Measurements from ENCODE around the gene TSPAN6.

The TSPAN6 gene

GRCh38 chrX:100647739-100648138, 11.1 kb upstream of the TSPAN6 start:
- DNase-seq (ENCODE audit: low spot score): no peak

DNA sequence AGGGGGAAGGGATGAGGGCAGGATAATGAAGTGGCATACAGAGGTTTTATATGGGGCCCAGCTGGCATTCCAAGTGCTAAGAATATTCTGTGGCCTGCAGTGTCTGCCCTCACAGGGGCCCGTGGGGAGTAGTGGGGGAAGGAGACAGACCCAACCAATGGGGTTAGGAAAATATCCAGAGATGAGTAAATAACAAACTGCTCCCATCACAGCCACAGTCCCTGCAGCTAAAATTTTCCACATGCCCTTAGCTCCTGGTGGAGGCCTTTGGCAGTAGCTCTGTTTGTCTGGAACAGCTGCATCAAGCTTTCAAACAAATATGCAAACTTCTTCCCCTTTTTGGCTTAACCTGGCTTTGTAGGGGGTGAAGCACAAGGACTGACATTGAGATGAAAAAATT, 10.5 kb upstream of the TSPAN6 start:
- no peak for DNase-seq (ENCODE audit: low spot score)

DNA sequence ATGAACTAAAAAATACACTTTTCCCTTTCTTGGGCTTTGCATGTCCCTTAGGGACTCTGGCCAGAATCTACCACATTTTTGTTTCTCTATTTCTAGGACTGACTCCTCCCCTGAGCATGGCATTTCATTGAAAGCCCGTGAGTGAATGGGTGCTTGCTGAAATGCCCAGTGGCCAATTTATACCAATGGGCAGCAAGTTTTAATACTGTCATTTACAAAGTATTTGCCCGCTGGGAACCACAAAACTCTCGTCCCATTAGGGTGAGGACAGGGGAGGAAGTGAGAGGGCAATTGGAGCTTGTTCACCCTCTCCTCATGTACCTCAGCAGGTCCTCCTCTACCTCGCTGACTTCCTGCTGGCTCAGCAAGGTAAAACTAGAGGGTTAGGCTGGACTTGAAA, 8.5 kb upstream of the TSPAN6 start:
- no peak for DNase-seq (ENCODE audit: low spot score)

DNA sequence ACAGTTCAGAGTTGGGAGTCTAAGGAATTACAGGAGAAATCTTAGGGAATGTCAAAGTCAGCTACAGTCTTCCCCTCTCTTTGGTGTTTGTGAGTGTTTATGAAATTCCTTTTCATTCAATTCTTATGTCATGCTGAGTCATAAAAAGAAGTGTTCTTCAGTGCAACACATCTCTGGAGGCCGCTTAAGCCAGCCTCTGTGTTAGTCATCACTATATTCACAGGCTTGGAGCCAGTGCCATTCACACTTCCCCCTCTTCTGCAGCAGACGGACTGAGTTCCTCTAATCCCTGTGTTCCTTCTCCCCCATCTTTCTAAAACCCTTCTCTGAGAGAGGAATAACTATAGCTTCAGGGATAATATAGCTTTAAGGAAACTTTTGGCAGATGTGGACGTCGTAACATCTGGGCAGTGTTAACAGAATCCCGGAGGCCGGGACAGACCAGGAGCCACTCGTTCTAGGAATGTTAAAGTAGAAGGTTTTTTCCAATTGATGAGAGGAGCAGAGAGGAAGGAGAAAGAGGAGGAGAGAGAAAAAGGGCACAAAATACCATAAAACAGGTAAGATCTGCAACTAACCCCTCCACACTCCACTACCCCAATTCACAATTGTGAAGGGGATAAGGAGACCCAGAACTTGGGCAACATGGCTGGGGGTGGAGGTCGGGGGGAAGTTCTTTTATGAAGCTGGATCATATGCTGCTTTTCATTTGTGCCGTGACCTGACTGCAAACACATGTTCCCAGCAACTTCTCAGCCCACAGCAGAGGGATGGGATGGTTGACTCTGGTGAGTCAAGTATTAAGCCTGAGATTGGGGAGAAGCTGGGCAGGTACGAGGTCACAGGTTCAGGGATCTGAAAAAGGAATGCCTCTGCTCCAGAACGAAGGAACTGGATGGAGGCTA, 7.6 kb upstream of the TSPAN6 start, which contains the start of gene SRPX2:
Gene SRPX2, plus strand, starts transcription at position 244 of the 905 bp plus-strand sequence. CDS start 2,124 bp downstream, outside the sequence.
- peak; percentile 77 for DNase-seq (ENCODE audit: low spot score)

DNA sequence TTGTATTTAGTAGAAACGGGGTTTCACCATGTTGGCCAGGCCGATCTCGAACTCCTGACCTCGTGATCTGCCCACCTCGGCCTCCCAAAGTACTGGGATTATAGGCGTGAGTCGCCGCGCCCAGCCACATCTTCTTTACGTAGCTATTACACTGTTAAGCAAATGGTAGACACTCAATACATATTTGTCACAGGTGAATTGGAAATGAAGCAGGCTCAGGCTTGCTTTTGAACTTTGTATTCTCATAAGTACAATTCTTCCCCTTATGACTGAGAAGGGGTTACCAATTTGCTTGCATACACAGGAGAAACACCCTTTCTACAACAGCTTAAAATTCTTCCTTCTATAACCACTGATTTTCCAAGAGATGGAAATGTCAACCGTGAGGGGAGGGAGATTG, 6.6 kb upstream of the TSPAN6 start:
- no peak for DNase-seq (ENCODE audit: low spot score)

DNA sequence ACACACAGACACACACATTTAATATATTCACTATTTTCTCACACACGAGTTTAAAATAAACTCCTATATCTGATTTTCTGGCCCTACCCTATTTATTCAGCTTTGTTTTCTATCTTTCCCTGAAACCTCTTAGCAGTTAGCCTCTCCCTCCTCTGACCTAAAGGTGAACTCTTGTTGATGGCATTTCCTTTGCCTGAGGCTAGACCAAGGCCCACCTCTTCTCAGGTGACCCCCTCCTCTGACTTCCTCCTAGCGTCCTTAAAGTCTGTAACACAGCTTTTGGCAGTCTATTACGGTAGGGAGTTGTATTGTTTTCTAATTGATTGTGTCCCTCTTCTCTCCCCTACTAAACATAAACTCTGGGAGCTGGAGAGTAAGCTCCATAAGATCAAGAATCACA, 5.7 kb upstream of the TSPAN6 start:
- DNase-seq (ENCODE audit: low spot score): no peak

GRCh38 chrX:100635989-100636320, 651 bp downstream of the TSPAN6 start:
- DNase-seq (ENCODE audit: low spot score): no peak

DNA sequence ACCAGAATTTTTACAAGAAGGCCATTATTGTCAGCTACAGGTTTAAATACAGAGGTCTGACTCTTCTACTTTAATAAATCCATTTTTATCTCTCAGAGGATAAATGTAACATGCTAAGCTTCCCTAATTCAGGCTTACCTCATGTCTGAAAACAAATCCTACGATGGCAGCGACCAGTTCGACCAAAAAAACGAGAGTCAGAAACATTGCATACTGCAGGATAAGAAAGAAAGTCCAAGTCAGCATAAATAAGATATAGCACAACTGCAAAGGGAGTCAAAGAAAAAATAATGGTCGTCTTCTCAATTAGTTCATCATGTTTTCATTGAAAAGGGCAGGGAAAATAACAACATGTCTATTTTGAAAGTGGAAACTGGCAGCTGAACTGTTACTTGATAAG, 1.6 kb downstream of the TSPAN6 start:
- DNase-seq (ENCODE audit: low spot score): no peak

DNA sequence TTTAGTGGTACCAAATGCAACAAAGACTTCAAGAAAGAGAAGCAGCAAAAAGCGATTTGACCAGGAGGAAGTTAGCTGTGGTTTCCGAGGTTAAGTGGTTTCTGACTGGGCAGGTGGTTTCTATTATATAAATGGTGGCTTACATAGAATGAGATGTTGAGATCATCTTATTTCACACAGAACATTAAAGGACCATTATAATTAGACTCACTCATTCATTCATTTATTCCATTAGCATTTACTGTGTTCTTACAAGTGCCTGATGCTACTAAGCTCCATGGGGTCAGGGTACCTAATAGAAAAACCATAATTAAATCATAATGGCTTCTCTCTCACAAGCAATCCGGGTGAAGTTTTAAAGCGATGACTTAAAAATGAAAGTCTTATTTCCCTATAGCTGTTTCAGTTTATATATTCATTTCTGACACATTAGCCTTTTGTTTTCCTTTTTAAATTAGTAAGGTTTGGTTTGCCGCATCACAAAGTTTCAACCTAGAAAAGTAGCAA, 10.6 kb downstream of the TSPAN6 start:
- no peak for DNase-seq (ENCODE audit: low spot score)

DNA sequence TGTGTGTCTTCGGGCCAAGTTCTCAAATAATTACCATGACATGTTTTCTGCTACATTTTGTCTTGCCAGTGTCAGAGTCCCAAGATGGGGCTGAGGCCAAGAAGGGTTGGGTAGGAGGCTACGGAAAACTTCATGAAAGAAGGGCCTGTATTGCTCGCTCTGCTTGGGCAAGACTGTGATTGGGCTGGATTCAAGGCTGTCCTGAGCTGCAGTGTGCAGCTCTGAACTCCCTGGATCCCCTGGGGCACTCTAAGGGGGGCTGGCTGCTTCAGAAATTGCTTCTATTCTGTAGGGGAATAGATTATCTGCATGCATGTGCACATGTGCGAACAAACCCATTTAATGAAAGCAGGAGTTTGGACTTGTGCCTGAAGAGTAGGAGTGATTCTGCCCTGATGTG, 13.6 kb downstream of the TSPAN6 start:
- DNase-seq (ENCODE audit: low spot score): no peak

- DNase-seq (ENCODE audit: low spot score): peak; percentile 26
These were observed 21.6 kb downstream of the TSPAN6 start for GRCh38 chrX:100615005-100615404.

DNA sequence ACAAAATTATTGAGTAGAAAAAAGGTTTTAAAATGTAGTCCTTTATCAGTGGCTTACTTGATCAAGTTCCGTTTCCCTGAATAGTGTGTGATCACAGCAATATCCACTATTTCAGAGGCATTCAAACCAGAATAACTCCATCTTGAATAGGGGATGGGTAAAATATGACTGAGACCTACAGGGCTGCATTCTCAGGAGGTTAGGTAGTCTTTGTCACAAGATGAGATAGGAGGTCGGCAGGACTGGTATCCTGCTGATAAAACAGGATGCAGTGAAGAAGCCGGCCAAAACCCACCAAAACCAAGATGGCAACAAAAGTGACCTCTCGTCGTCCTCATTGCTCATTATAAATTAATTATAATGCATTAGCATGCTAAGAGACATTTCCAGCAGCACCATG, 24.7 kb downstream of the TSPAN6 start:
- no peak for DNase-seq (ENCODE audit: low spot score)

DNA sequence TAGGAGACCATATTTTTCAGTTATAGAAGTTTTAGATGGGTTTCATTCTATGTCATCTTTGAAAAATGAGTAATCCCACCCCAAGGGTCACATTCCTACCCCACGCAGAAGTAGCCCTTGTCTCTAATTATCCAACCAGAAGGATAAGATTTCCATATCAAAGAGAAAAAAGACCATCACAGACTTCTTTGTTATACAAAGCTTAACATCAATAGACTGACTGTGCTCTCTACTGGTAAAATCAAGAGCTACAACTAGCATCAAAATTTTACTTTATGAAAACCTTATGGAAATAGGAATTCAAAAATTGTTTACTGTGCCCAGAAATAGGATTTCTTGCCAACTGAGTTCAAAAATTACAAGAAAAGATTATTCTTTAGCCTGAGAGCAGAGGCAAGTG, 27.0 kb downstream of the TSPAN6 start:
- DNase-seq (ENCODE audit: low spot score): no peak

- DNase-seq (ENCODE audit: low spot score): no peak
These were observed 29.9 kb downstream of the TSPAN6 start for GRCh38 chrX:100606753-100607152.

- no peak for DNase-seq (ENCODE audit: low spot score)
These were observed 35.8 kb downstream of the TSPAN6 start for GRCh38 chrX:100600758-100601157.

- no peak for DNase-seq (ENCODE audit: low spot score)
These were observed 36.3 kb downstream of the TSPAN6 start for GRCh38 chrX:100600340-100600739.

- DNase-seq (ENCODE audit: low spot score): no peak
These were observed 37.1 kb downstream of the TSPAN6 start for GRCh38 chrX:100599456-100599855.

DNA sequence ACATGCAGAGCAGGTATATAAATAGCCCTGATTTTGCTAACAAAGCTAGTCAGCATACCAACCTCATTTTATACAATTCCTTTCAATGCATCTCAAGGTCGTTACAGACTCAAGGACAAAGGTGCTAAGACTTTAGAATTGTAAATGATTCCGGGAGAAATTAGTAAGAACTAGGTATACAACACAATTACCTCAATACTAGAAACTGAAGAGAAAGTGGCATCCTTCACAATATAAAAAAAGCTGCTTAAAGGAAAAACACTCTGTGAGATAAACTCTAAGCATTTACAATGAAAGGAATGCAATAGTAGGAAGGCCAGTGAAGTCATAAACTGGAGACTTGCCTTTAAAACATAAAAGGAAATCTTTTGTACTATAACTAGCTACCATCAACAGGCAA, 40.0 kb downstream of the TSPAN6 start:
- DNase-seq (ENCODE audit: low spot score): no peak

DNA sequence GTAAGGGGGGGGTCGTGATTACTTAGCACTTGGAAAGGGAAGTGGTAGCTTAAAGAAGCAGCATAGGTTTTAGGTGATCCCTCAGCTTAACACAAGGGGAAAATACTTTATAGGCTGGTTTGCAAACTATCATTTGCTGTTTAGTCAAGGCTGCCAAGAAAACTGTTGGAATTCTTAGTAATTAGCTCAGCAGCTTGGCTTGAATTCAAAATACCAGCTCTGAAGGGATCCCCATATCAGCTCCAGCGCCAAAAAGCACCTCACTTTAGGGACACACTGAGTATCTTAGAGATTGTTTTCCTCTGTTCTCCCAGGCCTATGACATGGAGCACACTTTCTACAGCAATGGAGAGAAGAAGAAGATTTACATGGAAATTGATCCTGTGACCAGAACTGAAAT, 43.0 kb downstream of the TSPAN6 start:
- DNase-seq (ENCODE audit: low spot score): no peak

- no peak for DNase-seq (ENCODE audit: low spot score)
These were observed 43.5 kb downstream of the TSPAN6 start for GRCh38 chrX:100593126-100593525.

DNA sequence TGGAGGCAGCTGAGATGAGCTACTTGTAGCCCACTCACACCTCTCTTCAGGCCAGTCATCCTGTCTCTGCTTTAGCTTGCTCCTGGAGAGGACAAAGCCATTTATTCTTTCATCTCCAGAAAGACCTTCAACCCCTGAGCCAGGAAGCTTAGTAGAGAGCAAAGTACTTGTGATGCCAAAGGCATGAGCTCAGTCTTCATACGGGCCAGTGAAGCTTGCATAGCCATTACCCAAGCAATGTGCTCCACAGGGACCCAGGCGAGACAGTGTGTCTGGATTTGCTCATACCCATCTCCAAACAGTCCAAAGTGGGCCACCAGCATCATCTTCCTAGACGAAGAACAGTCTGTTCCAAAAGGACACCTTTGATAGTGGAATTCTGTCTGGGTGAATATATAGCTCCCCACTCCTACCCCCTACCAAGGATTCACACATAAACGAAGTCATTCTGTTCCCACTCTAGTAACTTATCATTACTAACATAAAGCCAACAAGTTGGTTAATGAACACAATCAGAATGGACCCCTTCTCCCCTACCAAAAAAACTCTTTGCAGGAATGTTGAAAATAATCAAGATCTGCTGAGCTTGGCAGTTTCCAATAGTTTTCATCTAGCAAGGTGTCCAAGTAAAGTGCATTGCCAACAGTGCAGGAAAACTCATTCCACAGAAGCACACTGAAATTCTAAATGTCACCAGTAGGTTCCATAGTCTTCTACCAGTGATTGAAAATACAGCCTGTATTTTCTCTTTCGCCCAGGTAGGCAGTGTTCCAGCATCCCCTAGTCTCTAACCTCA, 45.2 kb downstream of the TSPAN6 start:
- no peak for DNase-seq (ENCODE audit: low spot score)

DNA sequence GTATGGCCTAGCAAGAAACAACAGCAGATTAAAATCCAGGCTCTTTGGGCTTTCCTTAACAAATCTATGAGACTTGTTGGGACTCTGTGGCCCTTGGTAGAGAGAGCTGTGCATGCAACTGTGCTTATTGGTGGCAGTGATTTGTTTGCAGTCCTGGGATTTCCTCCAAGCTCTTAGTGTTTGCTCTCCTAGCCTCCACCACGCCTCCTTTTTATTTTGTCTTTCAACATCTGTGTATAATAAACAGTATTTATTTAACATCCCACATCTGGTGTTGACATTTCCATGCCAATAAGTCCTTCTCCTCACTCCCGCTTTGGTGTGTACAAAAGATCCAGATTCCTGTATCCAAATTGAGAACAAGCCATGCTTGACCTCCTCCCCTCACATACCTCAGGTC, 48.7 kb downstream of the TSPAN6 start:
- DNase-seq (ENCODE audit: low spot score): no peak

DNA sequence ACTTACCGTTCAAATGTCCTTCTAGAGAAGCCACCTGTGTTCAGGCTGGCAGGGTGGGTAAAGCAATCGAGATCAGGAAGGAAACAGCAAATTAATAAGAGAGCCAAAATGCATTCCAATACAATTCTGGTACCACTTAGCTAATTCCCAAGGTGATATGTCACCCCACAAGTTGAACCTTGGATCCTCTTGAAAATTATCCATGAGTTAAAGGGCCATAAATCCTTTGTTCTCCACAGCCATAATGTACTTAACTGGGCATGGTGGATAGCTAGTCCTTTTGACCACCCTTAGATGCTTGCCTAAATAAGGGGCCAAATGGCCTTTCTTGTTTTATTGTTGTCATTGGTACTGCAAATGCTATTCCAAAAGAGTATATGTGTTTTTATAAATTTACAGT, 49.9 kb downstream of the TSPAN6 start:
- no peak for DNase-seq (ENCODE audit: low spot score)
